Measurements from ENCODE around the gene TXNDC12. TPM values are rescaled to one million over a fixed set of nuclear protein-coding genes. Genes with fewer than 3 reads are reported as not detected.
A peak's percentile ranks its signal among the peaks of the same experiment; 100 is the strongest.
"Not testable (repeated sequence)": the region's sequence is repeated elsewhere in the genome, so short reads cannot be mapped to it uniquely, and the experiment has no call there.

The TXNDC12 gene
- total RNA-seq, 1 experiment from 2014 or later, result 16.2 TPM

DNA sequence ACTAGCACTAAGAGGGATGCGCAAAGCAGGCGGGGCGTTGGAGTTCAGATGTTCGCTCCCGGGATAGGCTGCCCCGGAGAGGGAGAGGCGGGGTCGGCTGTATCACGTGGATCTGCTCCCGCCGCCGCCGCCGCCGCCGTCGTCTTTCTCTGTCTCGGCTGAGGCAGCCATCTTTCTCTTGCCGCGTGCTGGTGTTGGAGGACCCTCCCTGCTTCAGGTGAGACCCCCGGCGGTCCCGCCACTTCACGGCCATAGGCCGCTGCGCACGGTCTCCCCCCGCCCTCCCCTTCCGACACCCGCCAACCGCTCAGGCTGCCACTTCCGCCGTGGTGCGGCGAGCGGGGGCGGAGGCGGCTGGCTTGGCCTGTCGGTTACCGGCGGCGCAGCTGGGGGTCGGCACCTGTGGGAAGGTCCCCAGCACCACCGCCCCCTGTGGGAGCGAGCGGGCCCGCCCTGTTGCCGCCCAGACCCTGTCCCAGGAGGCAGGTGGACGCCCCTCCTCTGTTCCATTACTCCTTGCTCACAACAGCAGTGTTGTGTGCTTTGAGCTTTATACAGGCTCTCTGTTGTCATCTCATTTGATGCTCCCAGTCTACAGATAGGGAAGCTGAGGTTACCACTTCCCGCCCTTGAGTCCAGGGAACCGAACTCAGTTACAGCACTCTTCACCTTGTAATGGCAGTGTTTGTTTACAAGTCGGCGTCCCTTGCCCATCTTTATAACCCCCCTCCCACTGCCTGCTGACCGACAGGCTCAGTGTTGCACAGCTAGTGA is 1.4 kb upstream of the TXNDC12 start, which contains the start of gene BTF3L4:
Gene BTF3L4, plus strand, starts transcription at position 133 of the 774 bp plus-strand sequence. CDS start 3,553 bp downstream, outside the sequence.
- no peaks in the 10 kb centered on the region for H3K9me3 ChIP-seq
- H3K4me3 ChIP-seq, result peak within 1 kb of the TSS; percentile 97
- no peaks in the 10 kb centered on the region for H3K27me3 ChIP-seq
- peak; percentile 94 for DNase-seq
- peaks cover 34% of the 10 kb centered on the region for H3K36me3 ChIP-seq

DNA sequence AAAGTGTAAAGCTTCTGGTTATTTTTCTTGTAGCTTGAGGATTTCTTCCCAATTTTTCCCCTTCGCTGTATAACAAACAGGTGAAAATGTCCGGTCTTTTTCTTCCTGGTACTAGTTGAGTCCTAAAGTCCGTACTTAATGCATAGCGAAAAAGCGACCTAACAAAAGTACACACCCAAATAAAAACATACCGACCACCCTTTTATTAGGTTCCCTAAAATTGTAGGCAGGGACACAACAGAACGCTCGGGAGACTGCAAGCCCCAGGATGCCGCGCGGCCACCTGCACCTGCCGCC is 823 bp upstream of the TXNDC12 start:
- H3K27me3 ChIP-seq, result no peaks in the 10 kb centered on the region
- peaks cover 34% of the 10 kb centered on the region for H3K36me3 ChIP-seq
- DNase-seq, result no peak
- peak overlapping the region; percentile 97 for H3K4me3 ChIP-seq
- no peaks in the 10 kb centered on the region for H3K9me3 ChIP-seq

GRCh38 chr1:52054496-52055065 is 410 bp downstream of the TXNDC12 start:
- Histone ChIP-seq H3K27me3 (no peaks in the 10 kb centered on the region), H3K36me3 (peaks cover 23% of the 10 kb centered on the region), H3K4me3 (peak overlapping the region; percentile 97), H3K9me3 (no peaks in the 10 kb centered on the region)
- DNase-seq, result no peak

- DNase-seq, result no peak
- no peaks in the 10 kb centered on the region; the same call in 1 of the 2 replicates for H3K9me3 ChIP-seq
- peak overlapping the region; percentile 97 for H3K4me3 ChIP-seq
- no peaks in the 10 kb centered on the region for H3K27me3 ChIP-seq
- H3K36me3 ChIP-seq, result peaks cover 26% of the 10 kb centered on the region
Measured at GRCh38 chr1:52053862-52054261, 1.1 kb downstream of the TXNDC12 start.

DNA sequence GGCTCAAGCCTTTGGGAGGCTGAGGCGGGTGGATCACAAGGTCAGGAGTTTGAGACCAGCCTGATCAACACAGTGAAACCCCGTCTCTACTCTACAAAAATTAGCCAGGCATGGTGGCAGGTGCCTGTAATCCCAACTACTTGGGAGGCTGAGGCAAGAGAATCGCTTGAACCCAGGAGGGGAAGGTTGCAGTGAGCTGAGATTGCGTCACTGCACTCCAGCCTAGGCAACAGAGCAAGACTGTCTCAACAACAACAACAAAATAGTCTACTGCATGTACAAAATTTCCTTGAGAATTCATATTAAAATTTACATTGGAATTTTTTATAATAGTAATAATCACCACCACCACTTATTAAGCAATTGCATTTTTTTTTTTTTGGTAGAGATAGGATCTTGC is 5.7 kb downstream of the TXNDC12 start:
- peaks cover 34% of the 10 kb centered on the region for H3K36me3 ChIP-seq

GRCh38 chr1:52045666-52046195 is 9.3 kb downstream of the TXNDC12 start:
- H3K4me3 ChIP-seq, DNase-seq, H3K9me3 ChIP-seq, H3K27me3 ChIP-seq: not testable (repeated sequence)
- peaks cover 22% of the 10 kb centered on the region for H3K36me3 ChIP-seq

More for the DNA sequence above, 5.7 kb downstream of the TXNDC12 start:
- H3K4me3 ChIP-seq, DNase-seq, H3K9me3 ChIP-seq, H3K27me3 ChIP-seq: not testable (repeated sequence)

DNA sequence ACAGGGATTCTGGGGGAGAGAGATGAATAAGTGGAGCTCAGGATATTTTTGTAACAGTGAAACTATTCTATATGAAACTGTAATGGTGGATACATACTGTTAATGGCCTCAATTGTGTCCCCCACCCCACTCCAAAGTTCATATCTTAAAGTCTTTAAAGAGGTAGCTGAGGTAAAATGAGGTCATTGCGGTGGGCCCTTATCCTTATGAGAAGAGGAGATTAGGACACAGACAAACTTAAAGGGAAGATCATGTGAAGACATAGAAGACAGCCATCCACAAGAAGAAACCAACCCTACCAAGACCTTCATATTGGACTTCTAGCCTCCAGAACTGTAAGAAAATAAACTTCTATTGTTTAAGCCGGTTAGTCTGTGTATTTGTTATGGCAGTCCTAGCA is 9.8 kb downstream of the TXNDC12 start:
- no peaks in the 10 kb centered on the region; the same call in none of the 2 replicates for H3K9me3 ChIP-seq
- no peak for DNase-seq
- H3K4me3 ChIP-seq, result no peak overlapping the region
- no peaks in the 10 kb centered on the region for H3K27me3 ChIP-seq
- peaks cover 26% of the 10 kb centered on the region for H3K36me3 ChIP-seq

DNA sequence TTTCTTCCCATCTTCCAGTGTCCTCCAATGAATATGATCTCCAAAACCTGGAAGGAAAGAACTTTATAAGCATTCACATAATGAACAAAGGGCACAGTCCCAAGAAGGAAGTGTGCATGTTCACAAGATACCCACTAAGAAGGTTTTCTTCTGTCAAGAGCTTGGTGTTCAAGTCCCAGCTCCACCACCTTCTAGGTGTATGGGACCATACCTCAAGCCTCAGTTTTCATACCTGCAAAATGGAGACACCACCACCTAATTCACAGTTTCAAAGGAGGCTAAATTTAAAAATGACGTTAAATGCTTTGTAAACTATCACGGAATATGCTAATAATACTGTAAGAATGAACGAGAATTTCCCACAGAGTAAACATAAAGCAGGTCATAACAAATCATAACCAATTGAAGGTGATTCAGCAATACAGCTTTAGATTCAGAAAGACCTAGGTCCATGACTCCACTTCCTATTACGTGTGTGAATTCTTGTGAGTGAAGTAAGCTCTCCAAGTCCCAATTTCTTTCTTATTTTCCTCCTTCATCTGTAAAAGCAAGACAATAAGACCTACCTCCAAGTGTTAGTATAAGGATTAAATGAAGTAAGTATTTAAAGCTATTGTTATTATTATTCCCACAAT is 13.3 kb downstream of the TXNDC12 start:
- DNase-seq, result no peak
- Histone ChIP-seq H3K4me3 (no peak overlapping the region), H3K9me3 (no peaks in the 10 kb centered on the region), H3K27me3 (no peaks in the 10 kb centered on the region), H3K36me3 (peaks cover 22% of the 10 kb centered on the region)

DNA sequence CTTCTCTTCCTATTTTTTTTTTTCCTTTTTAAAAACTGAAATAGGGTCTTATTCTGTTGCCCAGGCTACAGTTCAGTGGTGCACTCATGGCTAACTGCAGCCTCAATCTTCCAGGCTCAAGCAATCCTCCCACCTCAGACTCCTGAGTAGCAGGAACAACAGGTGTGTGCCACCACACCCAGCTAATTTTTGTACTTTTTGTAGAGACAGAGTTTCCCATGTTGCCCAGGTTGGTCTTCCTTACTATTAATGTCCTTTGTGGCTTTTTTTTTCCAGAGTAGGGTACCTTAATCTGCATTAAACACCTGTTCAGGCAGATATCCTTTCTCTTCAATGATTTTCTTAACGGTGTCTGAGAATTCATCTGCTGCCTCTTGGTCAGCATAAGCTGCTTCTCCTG is 17.1 kb downstream of the TXNDC12 start:
- Histone ChIP-seq H3K27me3 (no peaks in the 10 kb centered on the region), H3K9me3 (no peaks in the 10 kb centered on the region), H3K4me3 (no peak overlapping the region), H3K36me3 (peaks cover 22% of the 10 kb centered on the region)
- DNase-seq, result no peak

- no peak overlapping the region for H3K4me3 ChIP-seq
- H3K36me3 ChIP-seq, result peaks cover 22% of the 10 kb centered on the region
- DNase-seq, result no peak
- no peaks in the 10 kb centered on the region for H3K27me3 ChIP-seq
- no peaks in the 10 kb centered on the region for H3K9me3 ChIP-seq
Measured at GRCh38 chr1:52037402-52037814, 17.6 kb downstream of the TXNDC12 start.

DNA sequence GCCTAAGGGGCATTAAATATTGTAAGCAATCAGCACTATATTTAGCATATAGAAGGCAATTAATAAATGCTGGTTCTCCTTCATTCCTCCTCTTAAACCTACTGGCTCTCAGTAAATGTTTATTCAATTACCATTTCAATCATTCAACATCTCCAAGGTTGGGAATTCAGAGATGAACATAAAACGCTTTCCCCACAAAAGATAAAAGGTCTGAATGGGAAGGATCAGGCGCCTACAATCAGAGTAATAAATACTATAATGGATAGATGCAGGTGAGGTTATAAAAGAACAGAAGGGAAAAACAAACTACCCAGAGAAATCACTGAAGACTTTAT is 21.0 kb downstream of the TXNDC12 start:
- DNase-seq, result no peak
- Histone ChIP-seq H3K36me3 (peaks cover 2% of the 10 kb centered on the region; the same call in 1 of the 2 replicates), H3K9me3 (no peaks in the 10 kb centered on the region), H3K27me3 (no peaks in the 10 kb centered on the region), H3K4me3 (peak overlapping the region; percentile 79)

DNA sequence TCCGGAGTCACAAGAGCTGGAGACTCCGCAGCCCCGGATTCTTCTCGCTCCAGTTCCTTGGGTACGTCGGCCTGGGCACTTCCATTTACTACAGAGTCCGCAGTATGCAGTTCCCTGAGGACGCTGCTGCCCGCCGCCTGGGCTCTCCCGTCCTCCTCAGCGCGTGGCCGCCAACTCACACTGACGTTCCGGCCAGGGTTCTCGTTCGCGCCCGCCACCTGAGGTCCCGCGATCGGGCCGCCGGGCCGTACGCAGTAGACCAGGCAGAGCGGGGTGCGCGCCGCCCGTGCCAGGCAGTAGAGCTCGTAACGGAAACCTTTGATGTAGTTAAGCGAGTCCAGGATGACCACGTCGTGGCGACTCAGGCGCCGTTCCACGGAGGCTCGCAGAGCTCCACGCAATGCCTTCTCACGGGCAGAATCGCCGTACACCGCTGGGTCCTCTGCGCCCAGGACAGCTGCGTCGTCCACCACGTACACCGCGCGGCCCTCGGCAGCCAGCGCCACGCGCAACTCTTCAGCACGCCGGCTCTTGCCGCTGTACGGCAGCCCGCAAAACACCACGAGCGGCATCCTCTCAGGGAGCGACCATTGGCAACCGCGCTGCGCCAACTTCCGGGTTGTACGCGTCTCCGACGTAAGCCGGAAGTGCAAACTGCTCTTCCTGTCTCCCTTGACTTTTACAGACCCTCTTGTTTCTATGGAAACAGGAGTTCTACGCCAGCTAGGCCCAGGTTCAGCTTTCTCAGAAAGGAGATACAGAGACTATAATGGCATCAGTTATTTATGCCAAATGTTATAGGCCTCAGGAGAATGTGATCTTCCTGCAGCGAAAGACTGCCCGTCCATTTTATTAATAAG is 21.6 kb downstream of the TXNDC12 start, which contains the start of gene KTI12:
Gene KTI12, minus strand, starts transcription at position 621 of the 860 bp plus-strand sequence. Its CDS starts 49 bp downstream, at position 572.
- Histone ChIP-seq H3K4me3 (peak within 1 kb of the TSS; percentile 79), H3K36me3 (peaks cover 2% of the 10 kb centered on the region; the same call in 1 of the 2 replicates), H3K27me3 (no peaks in the 10 kb centered on the region), H3K9me3 (no peaks in the 10 kb centered on the region)
- DNase-seq, result peak; percentile 89

GRCh38 chr1:52032785-52033131 is 22.2 kb downstream of the TXNDC12 start:
- no peaks in the 10 kb centered on the region for H3K9me3 ChIP-seq

GRCh38 chr1:52032124-52032784 is 22.7 kb downstream of the TXNDC12 start:
- no peaks in the 10 kb centered on the region for H3K27me3 ChIP-seq
- peak overlapping the region; percentile 79 for H3K4me3 ChIP-seq
- peaks cover 5% of the 10 kb centered on the region for H3K36me3 ChIP-seq
- H3K9me3 ChIP-seq, result no peaks in the 10 kb centered on the region
- no peak for DNase-seq

More at GRCh38 chr1:52032785-52033131, 22.2 kb downstream of the TXNDC12 start:
- DNase-seq, result peak; percentile 55
- Histone ChIP-seq H3K27me3 (no peaks in the 10 kb centered on the region), H3K4me3 (peak overlapping the region; percentile 79), H3K36me3 (peaks cover 2% of the 10 kb centered on the region; the same call in 1 of the 2 replicates)

DNA sequence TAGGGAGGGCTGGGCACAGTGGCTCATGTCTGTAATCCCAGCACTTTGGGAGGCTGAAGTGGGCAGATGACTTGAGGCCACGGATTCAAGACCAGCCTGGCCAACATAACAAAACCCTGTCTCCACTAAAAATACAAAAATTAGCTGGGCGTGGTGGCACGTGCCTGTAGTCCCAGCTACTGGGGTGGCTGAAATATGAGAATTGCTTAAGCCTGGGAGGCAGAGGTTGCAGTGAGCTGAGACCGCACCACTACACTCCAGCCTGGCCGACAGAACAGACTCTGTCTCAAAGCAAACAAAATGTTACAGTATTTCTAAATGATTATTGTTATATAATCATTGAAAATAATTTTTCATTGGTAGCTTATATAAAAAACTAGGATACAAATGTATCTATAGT is 26.2 kb downstream of the TXNDC12 start:
- H3K9me3 ChIP-seq, DNase-seq, H3K4me3 ChIP-seq, H3K27me3 ChIP-seq: not testable (repeated sequence)
- H3K36me3 ChIP-seq, result peaks cover 21% of the 10 kb centered on the region

GRCh38 chr1:52028328-52028727 is 26.7 kb downstream of the TXNDC12 start:
- Histone ChIP-seq H3K36me3 (peaks cover 25% of the 10 kb centered on the region), H3K4me3 (no peak overlapping the region), H3K27me3 (no peaks in the 10 kb centered on the region), H3K9me3 (no peaks in the 10 kb centered on the region)
- no peak for DNase-seq

Measured in MG63 (cell line).